H1 (cell line): Measurements from ENCODE around the gene MYOM1. TPM values are rescaled to one million over a fixed set of nuclear protein-coding genes. Genes with fewer than 3 reads are reported as not detected.

Source experiments
- CTCF ChIA-PET: fragments of 300-600 bp; sonication (Branson Sonifier 250); formaldehyde crosslinking; loops from one replicate; lab custom pipeline; 2021; ENCODE audit not compliant: partially characterized antibody; lab: Charles Lee
- POLR2A ChIA-PET: fragments of 300-600 bp; sonication (Branson Sonifier 250); formaldehyde crosslinking; loops from one replicate; lab custom pipeline; 2021; ENCODE audit warnings: inconsistent platforms; ENCODE audit not compliant: partially characterized antibody; lab: Charles Lee
- DNase-seq, 2 experiments: peaks; one replicate each; pipeline versions ENCODE4 v3.0.0 to v3.0.0-alpha.2; 2010 to 2022; ENCODE audit warnings: low spot score in 2 of 2, low read depth in 1 of 2, mixed read lengths in 1 of 2
- FAIRE-seq: peaks from 2 replicates; lab custom pipeline; 2011; peaks lifted over from hg19 to GRCh38; lab: Jason Lieb, UNC
- H2AFZ ChIP-seq: 2 replicates; pipeline ENCODE4 v1.8.1; 2012; ENCODE audit warnings: low read length, inconsistent platforms
- H2AK5ac ChIP-seq: 2 replicates; pipeline ENCODE4 v1.6.1; 2013; ENCODE audit warnings: low read depth, low read length
- H2BK120ac ChIP-seq: replicated peaks from 2 replicates; pipeline ENCODE3; 2013; ENCODE audit warnings: low read depth, low read length, inconsistent platforms
- H2BK12ac ChIP-seq: 2 replicates; pipeline ENCODE4 v1.6.1; 2013; ENCODE audit warnings: low read depth, low read length
- H2BK15ac ChIP-seq: 2 replicates; pipeline ENCODE4 v1.6.1; 2013; ENCODE audit warnings: low read length
- H2BK20ac ChIP-seq: 2 replicates; pipeline ENCODE4 v1.6.1; 2013; ENCODE audit warnings: low read length
- H2BK5ac ChIP-seq: 2 replicates; pipeline ENCODE4 v1.6.1; 2013; ENCODE audit warnings: low read depth, low read length
- H3K14ac ChIP-seq: 2 replicates; pipeline ENCODE4 v1.6.1; 2013; ENCODE audit warnings: inconsistent platforms; ENCODE audit not compliant: insufficient read length
- H3K18ac ChIP-seq: 2 replicates; pipeline ENCODE4 v1.6.1; 2013; ENCODE audit warnings: low read length; ENCODE audit errors: extremely low read depth
- H3K23ac ChIP-seq: 2 replicates; pipeline ENCODE4 v1.6.1; 2013; ENCODE audit warnings: inconsistent platforms; ENCODE audit not compliant: insufficient read length
- H3K23me2 ChIP-seq: 2 replicates; pipeline ENCODE4 v1.6.1; 2013; ENCODE audit warnings: low read depth, low read length
- H3K27ac ChIP-seq: 2 replicates; pipeline ENCODE4 v1.6.1; 2011; ENCODE audit warnings: low read depth, low read length, inconsistent platforms
- H3K27me3 ChIP-seq, 4 experiments: replicated peaks in 1 of 4; 1 replicate in 1 of 4; 2 replicates in 3 of 4; pipeline versions ENCODE4 v1.6.1 to v1.8.1; 2011 to 2013; ENCODE audit warnings: low read length in 3 of 4, mild to moderate bottlenecking in 3 of 4, inconsistent platforms in 2 of 4, mixed read lengths in 2 of 4, moderate library complexity in 1 of 4; ENCODE audit not compliant: control insufficient read depth in 3 of 4, insufficient read depth in 3 of 4; ENCODE audit errors: extremely low read depth in 1 of 4
- H3K36me3 ChIP-seq, 4 experiments: 2 replicates each; pipeline versions ENCODE4 v1.6.1 to v1.8.1; 2011 to 2013; ENCODE audit warnings: mild to moderate bottlenecking in 4 of 4, low read length in 3 of 4, moderate library complexity in 2 of 4, control low read depth in 1 of 4, inconsistent platforms in 1 of 4; ENCODE audit not compliant: insufficient read depth in 4 of 4, control insufficient read depth in 2 of 4
- H3K4ac ChIP-seq: replicated peaks from 2 replicates; pipeline ENCODE3; 2013; ENCODE audit warnings: low read length, low read depth, mixed read lengths, inconsistent platforms; ENCODE audit not compliant: insufficient read length
- H3K4me1 ChIP-seq, 4 experiments: replicated peaks in 1 of 4; 1 replicate in 1 of 4; 2 replicates in 3 of 4; pipeline versions ENCODE4 v1.6.1 to v1.8.1; 2011 to 2013; ENCODE audit warnings: low read length in 3 of 4, inconsistent platforms in 2 of 4, mixed read lengths in 1 of 4; ENCODE audit not compliant: insufficient read depth in 4 of 4, control insufficient read depth in 3 of 4
- H3K4me2 ChIP-seq, 2 experiments: 2 replicates each; pipeline versions ENCODE4 v1.6.1 to v1.8.1; 2011 to 2013; ENCODE audit warnings: low read depth in 2 of 2, low read length in 2 of 2, control low read depth in 1 of 2, inconsistent platforms in 1 of 2, mild to moderate bottlenecking in 1 of 2; ENCODE audit not compliant: insufficient read depth in 1 of 2
- H3K4me3 ChIP-seq, 4 experiments: fragments of 200-600, 300-600 bp in 1 of 4; sonication (generic), shearing (Covaris generic), sonication (Bioruptor Twin) in 1 of 4; 2 replicates each; pipeline versions ENCODE4 v1.5.1 to v1.8.1; 2011 to 2016; ENCODE audit warnings: low read length in 4 of 4, low read depth in 3 of 4, control low read depth in 2 of 4, inconsistent platforms in 2 of 4, mild to moderate bottlenecking in 2 of 4, mixed read lengths in 1 of 4, moderate library complexity in 1 of 4; ENCODE audit not compliant: insufficient read depth in 2 of 4; ENCODE audit errors: extremely low read depth in 1 of 4
- H3K56ac ChIP-seq: replicated peaks from 2 replicates; pipeline ENCODE3; 2013; ENCODE audit warnings: low read depth, mild to moderate bottlenecking, mixed read lengths, low read length, inconsistent platforms; ENCODE audit not compliant: insufficient read length
- H3K79me1 ChIP-seq: 2 replicates; pipeline ENCODE4 v1.6.1; 2013; ENCODE audit warnings: low read depth, low read length, control low read depth
- H3K79me2 ChIP-seq, 2 experiments: 2 replicates each; pipeline versions ENCODE4 v1.6.1 to v1.8.1; 2012 to 2013; ENCODE audit warnings: low read length in 2 of 2, mild to moderate bottlenecking in 2 of 2, inconsistent platforms in 1 of 2; ENCODE audit not compliant: insufficient read depth in 2 of 2, control insufficient read depth in 1 of 2
- H3K9ac ChIP-seq, 4 experiments: replicated peaks in 1 of 4; 1 replicate in 1 of 4; 2 replicates in 3 of 4; pipeline versions ENCODE4 v1.6.1 to v1.8.1; 2011 to 2013; ENCODE audit warnings: low read depth in 3 of 4, low read length in 3 of 4, control low read depth in 2 of 4, mild to moderate bottlenecking in 2 of 4, moderate library complexity in 2 of 4, inconsistent platforms in 1 of 4; ENCODE audit errors: extremely low read depth in 1 of 4
- H3K9me3 ChIP-seq, 2 experiments: 2 replicates each; pipeline versions ENCODE4 v1.6.1 to v1.8.1; 2012 to 2013; ENCODE audit warnings: mild to moderate bottlenecking in 2 of 2, moderate library complexity in 2 of 2, control low read depth in 1 of 2, inconsistent platforms in 1 of 2, low read depth in 1 of 2, low read length in 1 of 2, mixed read lengths in 1 of 2; ENCODE audit not compliant: insufficient read depth in 2 of 2
- H4K20me1 ChIP-seq, 2 experiments: replicated peaks in 1 of 2; 2 replicates each; pipeline versions ENCODE3 to v1.8.1; 2011 to 2013; ENCODE audit warnings: inconsistent platforms in 2 of 2, low read length in 2 of 2, mild to moderate bottlenecking in 1 of 2; ENCODE audit not compliant: insufficient read depth in 2 of 2, control insufficient read depth in 1 of 2
- H4K5ac ChIP-seq: 2 replicates; pipeline ENCODE4 v1.6.1; 2013; ENCODE audit warnings: low read length, low read depth, mixed read lengths, inconsistent platforms; ENCODE audit not compliant: insufficient read length
- H4K8ac ChIP-seq: 2 replicates; pipeline ENCODE4 v1.8.0; 2013; ENCODE audit warnings: mild to moderate bottlenecking, moderate library complexity, low read length, inconsistent platforms; ENCODE audit not compliant: insufficient read depth; ENCODE audit errors: extremely low read depth
- H4K91ac ChIP-seq: replicated peaks from 2 replicates; pipeline ENCODE3; 2013; ENCODE audit warnings: low read length, mixed read lengths, inconsistent platforms; ENCODE audit not compliant: insufficient read length
- ASH2L ChIP-seq: fragments of 200-600, 300-600 bp; sonication (generic); IDR thresholded peaks from one replicate; pipeline ENCODE4 v1.7.1; 2017; ENCODE audit warnings: low read length
- ATF3 ChIP-seq: IDR thresholded peaks from 2 replicates; pipeline ENCODE4 v1.6.1; 2011; ENCODE audit warnings: low read depth, mild to moderate bottlenecking, low read length; ENCODE audit not compliant: insufficient read depth
- CBX8 ChIP-seq: fragments of 300-800, 300-1000 bp; sonication (generic); IDR thresholded peaks from 2 replicates; pipeline ENCODE4 v1.7.1; 2016; ENCODE audit warnings: low read depth, low read length, borderline replicate concordance
- CTBP2 ChIP-seq: IDR thresholded peaks from 2 replicates; pipeline ENCODE4 v1.7.0; 2011; ENCODE audit warnings: borderline replicate concordance, mild to moderate bottlenecking, moderate library complexity, mixed read lengths, low read length; ENCODE audit not compliant: insufficient read depth, insufficient read length
- FOSL1 ChIP-seq: IDR thresholded peaks from 2 replicates; pipeline ENCODE4 v1.6.1; 2011; ENCODE audit warnings: mild to moderate bottlenecking, low read depth, low read length, moderate library complexity; ENCODE audit not compliant: insufficient read depth
- HDAC6 ChIP-seq: IDR thresholded peaks from one replicate; pipeline ENCODE4 v1.7.1; 2012; ENCODE audit warnings: low read depth, mild to moderate bottlenecking, inconsistent platforms, low read length, moderate library complexity
- KDM4A ChIP-seq: IDR thresholded peaks from one replicate; pipeline ENCODE4 v1.7.1; 2012; ENCODE audit warnings: low read depth, mild to moderate bottlenecking, moderate library complexity, low read length, inconsistent platforms; ENCODE audit not compliant: severe bottlenecking
- MAX ChIP-seq: IDR thresholded peaks from 2 replicates; pipeline ENCODE4 v1.6.1; 2012; ENCODE audit warnings: inconsistent platforms
- NANOG ChIP-seq: IDR thresholded peaks from 2 replicates; pipeline ENCODE4 v1.6.1; 2011; ENCODE audit warnings: low read length, low read depth, mild to moderate bottlenecking, inconsistent platforms; ENCODE audit not compliant: insufficient read depth, poor library complexity, severe bottlenecking
- POLR2A ChIP-seq, 2 experiments: IDR thresholded peaks; 1 replicate in 1 of 2; 2 replicates in 1 of 2; pipeline ENCODE4 v1.6.1; 2011; ENCODE audit warnings: low read depth in 2 of 2, low read length in 2 of 2, mild to moderate bottlenecking in 2 of 2; ENCODE audit errors: control extremely low read depth in 1 of 2
- SIRT6 ChIP-seq: IDR thresholded peaks from one replicate; pipeline ENCODE4 v1.7.1; 2012; ENCODE audit warnings: low read length, inconsistent platforms
- SP4 ChIP-seq: IDR thresholded peaks from 2 replicates; pipeline ENCODE4 v1.6.1; 2012; ENCODE audit warnings: low read length, inconsistent platforms
- TAF1 ChIP-seq: IDR thresholded peaks from 2 replicates; pipeline ENCODE4 v1.6.1; 2011; ENCODE audit warnings: mild to moderate bottlenecking, low read depth, low read length
- TBP ChIP-seq: IDR thresholded peaks from 2 replicates; pipeline ENCODE4 v1.6.1; 2011; ENCODE audit warnings: low read depth, low read length, improper control_type of control experiment
- whole genome bisulfite sequencing, 2 experiments: shearing (Covaris generic) in 1 of 2; methylation state at CpG; one replicate each; pipeline versions ENCODE4 v1.1.6 to v1.1.7; 2013 to 2015; ENCODE audit warnings: low lambda C conversion rate in 2 of 2, mixed read lengths in 2 of 2, inconsistent platforms in 1 of 2, low coverage in 1 of 2, missing lambda C conversion rate in 1 of 2; ENCODE audit not compliant: insufficient replicate concordance in 2 of 2, insufficient coverage in 1 of 2, insufficient read length in 1 of 2; ENCODE audit errors: extremely low coverage in 1 of 2, missing lambda C conversion rate in 1 of 2; 5-methylcytosine and 5-hydroxymethylcytosine counted together
- polyA plus RNA-seq, 7 experiments: library from polyadenylated mRNA; depleted of rRNA in 3 of 7; stranded (reverse) in 5 of 7; unstranded in 2 of 7; fragments of >200 nt in 5 of 7; fragments of 200-250 nt in 2 of 7; gene quantifications; 1 replicate in 5 of 7; 2 replicates in 1 of 7; 4 replicates in 1 of 7; pipeline versions ENCODE4 v1.2.1 to v1.2.3, GENCODE V29; 2011 to 2013; ENCODE audit warnings: missing spikeins in 2 of 7, mixed read lengths in 2 of 7
- total RNA-seq: library from RNA; stranded (reverse); fragmentation: NEBNext Ultra II Directional; extraction: Animal tissue kit (Norgen Biotek cat#: 25700); gene quantifications from 2 replicates; pipeline ENCODE4 v1.2.1, GENCODE V29; 2021

MYOM1 gene
- total and polyA plus RNA-seq, 2 of the 8 experiments (the other 6 are each of a cell fraction or from before 2014, with no cell fraction given) = 0.06 to 0.32 TPM

DNA sequence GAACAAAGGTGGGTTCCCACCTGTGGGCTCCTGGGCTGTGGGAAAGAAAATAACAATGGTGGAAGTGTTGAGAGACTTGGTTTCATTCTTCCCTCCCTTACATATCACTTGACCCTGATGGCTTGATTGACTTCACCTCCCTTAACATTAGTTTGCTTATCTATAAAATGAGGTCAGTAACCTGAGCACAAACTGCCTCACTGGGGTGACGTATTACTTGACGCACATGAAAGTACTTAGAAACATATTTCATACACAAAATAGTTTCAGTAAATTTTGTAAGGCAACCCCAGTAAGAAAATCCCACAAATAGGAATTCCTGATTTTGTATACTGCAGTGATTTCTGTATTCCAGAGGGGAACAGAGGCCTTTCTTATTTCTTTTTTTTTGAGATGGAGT is 177.4 kb downstream of the MYOM1 start:
- H4K91ac ChIP-seq = no peak overlapping the region
- no peak overlapping the region for H3K23ac ChIP-seq
- H3K14ac ChIP-seq = no peak overlapping the region
- H3K4ac ChIP-seq = no peak overlapping the region
- no peaks in the 10 kb centered on the region for H3K23me2 ChIP-seq
- WGBS, 2 experiments = 95% methylated on average over 2 of the region's 2 CpGs; no CpG with 5 or more reads in 1 of the 2 experiments
- no peak overlapping the region for H3K18ac ChIP-seq
- no peak for FAIRE-seq
- H3K4me1 ChIP-seq = no peaks in the 10 kb centered on the region
- no peak overlapping the region for H2BK15ac ChIP-seq
- H3K79me2 ChIP-seq = no peaks in the 10 kb centered on the region
- H3K27me3 ChIP-seq = no peaks in the 10 kb centered on the region
- POLR2A ChIA-PET = interaction anchor here (0.6 kb wide), 1 partner anchor 43 kb away, joined by 5 read pairs; no protein-coding TSS in a partner anchor
- H3K56ac ChIP-seq = no peak overlapping the region
- H3K27ac ChIP-seq = no peak overlapping the region
- H4K8ac ChIP-seq = no peak overlapping the region
- H2BK12ac ChIP-seq = no peak overlapping the region
- DNase-seq = no peak
- H3K79me1 ChIP-seq = no peaks in the 10 kb centered on the region
- H3K9ac ChIP-seq = no peak overlapping the region
- no peak overlapping the region for H2AK5ac ChIP-seq
- no peaks in the 10 kb centered on the region for H3K36me3 ChIP-seq
- no peak overlapping the region for H2AFZ ChIP-seq
- H3K4me3 ChIP-seq = no peak overlapping the region
- no peak overlapping the region for H2BK5ac ChIP-seq
- H2BK20ac ChIP-seq = no peak overlapping the region
- no peak overlapping the region for H4K5ac ChIP-seq
- CTCF ChIA-PET = interaction anchor here (0.8 to 1.8 kb wide), 3 partner anchors 20 to 95 kb away, joined by 3 to 6 read pairs (median 6); no protein-coding TSS in a partner anchor
- no peaks in the 10 kb centered on the region for H3K9me3 ChIP-seq
- no peaks in the 10 kb centered on the region for H4K20me1 ChIP-seq
- no peak overlapping the region for H3K4me2 ChIP-seq
- H2BK120ac ChIP-seq = no peak overlapping the region
- no peak for TF ChIP-seq SP4
- TF ChIP-seq MAX = no peak
- TF ChIP-seq SIRT6 = no peak
- TF ChIP-seq KDM4A = no peak
- TF ChIP-seq POLR2A (IDR thresholded peaks at IDR 0.05; ENCODE audit: control extremely low read depth in 1 of 2, low read depth in 2 of 2, low read length in 2 of 2) = no peak
- TF ChIP-seq FOSL1 = no peak
- no peak for TF ChIP-seq TAF1
- TF ChIP-seq CTBP2 = no peak
- TF ChIP-seq ATF3 = no peak
- no peak for TF ChIP-seq TBP
- no peak for TF ChIP-seq NANOG
- no peak for TF ChIP-seq ASH2L
- no peak for TF ChIP-seq CBX8
- no peak for TF ChIP-seq HDAC6
